Measurements from ENCODE around the gene WNT5B.

The WNT5B gene

GRCh38 chr12:1642513-1642912 is 13.5 kb downstream of the WNT5B start (continued):
- no peak for TF ChIP-seq PATZ1 (CRISPR knock-in tag; IDR thresholded peaks at IDR 0.05; ENCODE audit: borderline replicate concordance)
- no peak for TF ChIP-seq BACH2 (CRISPR knock-in tag; IDR thresholded peaks at IDR 0.05; ENCODE audit: borderline replicate concordance)
- TF ChIP-seq OSR1 (CRISPR knock-in tag; IDR thresholded peaks at IDR 0.05), result no peak
- no peak for TF ChIP-seq ZFP30 (CRISPR knock-in tag; IDR thresholded peaks at IDR 0.05)

DNA sequence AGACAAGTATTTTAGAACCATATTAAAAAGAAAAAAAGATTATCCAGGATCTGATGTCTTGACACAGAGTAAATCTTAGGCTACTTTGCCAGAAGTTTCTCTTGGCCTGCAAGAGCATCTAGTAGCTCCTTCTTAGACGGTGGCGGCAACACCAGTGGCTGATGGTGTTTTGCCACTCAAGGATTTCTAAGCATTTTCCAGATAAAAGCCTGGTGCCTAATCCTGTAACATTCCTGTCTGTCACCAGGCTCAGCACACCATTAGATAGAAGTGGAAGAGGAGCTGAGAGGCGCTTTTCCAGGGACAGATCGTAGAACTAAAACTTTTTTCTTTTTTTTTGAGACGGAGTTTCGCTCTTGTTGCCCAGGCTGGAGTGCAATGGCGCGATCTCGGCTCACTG is 14.0 kb downstream of the WNT5B start:
- ATAC-seq, result no peak
- TF ChIP-seq TOX (CRISPR knock-in tag; IDR thresholded peaks at IDR 0.05; ENCODE audit: borderline replicate concordance) (no peak), ARNTL (CRISPR knock-in tag; IDR thresholded peaks at IDR 0.05; ENCODE audit: borderline replicate concordance, low read depth) (no peak), ZC3H10 (CRISPR knock-in tag; IDR thresholded peaks at IDR 0.05) (no peak), OSR1 (CRISPR knock-in tag; IDR thresholded peaks at IDR 0.05) (no peak), PATZ1 (CRISPR knock-in tag; IDR thresholded peaks at IDR 0.05; ENCODE audit: borderline replicate concordance) (no peak), ZFP30 (CRISPR knock-in tag; IDR thresholded peaks at IDR 0.05) (no peak), CSDC2 (CRISPR knock-in tag; IDR thresholded peaks at IDR 0.05) (no peak)
- TF ChIP-seq, protein P1, sequence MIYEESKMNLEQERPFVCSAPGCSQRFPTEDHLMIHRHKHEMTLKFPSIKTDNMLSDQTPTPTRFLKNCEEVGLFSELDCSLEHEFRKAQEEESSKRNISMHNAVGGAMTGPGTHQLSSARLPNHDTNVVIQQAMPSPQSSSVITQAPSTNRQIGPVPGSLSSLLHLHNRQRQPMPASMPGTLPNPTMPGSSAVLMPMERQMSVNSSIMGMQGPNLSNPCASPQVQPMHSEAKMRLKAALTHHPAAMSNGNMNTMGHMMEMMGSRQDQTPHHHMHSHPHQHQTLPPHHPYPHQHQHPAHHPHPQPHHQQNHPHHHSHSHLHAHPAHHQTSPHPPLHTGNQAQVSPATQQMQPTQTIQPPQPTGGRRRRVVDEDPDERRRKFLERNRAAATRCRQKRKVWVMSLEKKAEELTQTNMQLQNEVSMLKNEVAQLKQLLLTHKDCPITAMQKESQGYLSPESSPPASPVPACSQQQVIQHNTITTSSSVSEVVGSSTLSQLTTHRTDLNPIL (CRISPR knock-in tag; IDR thresholded peaks at IDR 0.05; ENCODE audit: low read depth), result no peak

DNA sequence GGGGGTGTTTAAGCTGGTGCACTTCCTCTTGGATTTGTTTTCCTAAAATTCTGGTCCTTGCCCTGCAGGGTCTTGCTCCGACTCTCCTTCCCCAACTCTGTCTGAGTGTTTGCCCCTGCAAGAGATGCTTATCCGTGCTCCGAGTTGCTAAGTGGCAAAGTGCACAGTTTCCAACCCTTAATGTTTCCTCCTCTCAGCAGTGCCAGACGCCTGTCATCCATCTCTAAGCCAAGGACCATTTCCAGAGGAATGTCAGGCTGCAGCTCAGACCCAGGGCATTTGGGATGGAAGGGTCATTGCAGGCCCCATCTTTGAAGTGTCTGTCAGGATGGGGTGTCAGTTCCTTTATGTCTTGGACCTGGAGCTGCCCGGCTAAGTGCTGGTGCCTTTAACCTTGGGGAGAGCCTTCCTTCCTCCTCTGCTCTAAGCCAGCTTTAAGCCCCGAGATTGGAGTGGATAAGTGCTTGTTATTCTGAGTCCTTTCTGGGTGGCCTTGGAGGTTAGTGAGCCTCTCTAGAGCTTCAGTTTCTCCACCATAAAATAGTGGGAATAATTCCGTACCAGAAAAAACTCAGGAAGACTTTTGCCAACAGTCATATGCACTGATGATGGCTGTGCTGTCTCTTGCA is 15.0 kb downstream of the WNT5B start:
- peak; percentile 28 for ATAC-seq
- TF ChIP-seq TCF4 (CRISPR knock-in tag; IDR thresholded peaks at IDR 0.05; ENCODE audit: borderline replicate concordance), result no peak
- no peak for TF ChIP-seq BACH2 (CRISPR knock-in tag; IDR thresholded peaks at IDR 0.05; ENCODE audit: borderline replicate concordance)
- TF ChIP-seq GLIS3 (CRISPR knock-in tag; IDR thresholded peaks at IDR 0.05), result no peak

DNA sequence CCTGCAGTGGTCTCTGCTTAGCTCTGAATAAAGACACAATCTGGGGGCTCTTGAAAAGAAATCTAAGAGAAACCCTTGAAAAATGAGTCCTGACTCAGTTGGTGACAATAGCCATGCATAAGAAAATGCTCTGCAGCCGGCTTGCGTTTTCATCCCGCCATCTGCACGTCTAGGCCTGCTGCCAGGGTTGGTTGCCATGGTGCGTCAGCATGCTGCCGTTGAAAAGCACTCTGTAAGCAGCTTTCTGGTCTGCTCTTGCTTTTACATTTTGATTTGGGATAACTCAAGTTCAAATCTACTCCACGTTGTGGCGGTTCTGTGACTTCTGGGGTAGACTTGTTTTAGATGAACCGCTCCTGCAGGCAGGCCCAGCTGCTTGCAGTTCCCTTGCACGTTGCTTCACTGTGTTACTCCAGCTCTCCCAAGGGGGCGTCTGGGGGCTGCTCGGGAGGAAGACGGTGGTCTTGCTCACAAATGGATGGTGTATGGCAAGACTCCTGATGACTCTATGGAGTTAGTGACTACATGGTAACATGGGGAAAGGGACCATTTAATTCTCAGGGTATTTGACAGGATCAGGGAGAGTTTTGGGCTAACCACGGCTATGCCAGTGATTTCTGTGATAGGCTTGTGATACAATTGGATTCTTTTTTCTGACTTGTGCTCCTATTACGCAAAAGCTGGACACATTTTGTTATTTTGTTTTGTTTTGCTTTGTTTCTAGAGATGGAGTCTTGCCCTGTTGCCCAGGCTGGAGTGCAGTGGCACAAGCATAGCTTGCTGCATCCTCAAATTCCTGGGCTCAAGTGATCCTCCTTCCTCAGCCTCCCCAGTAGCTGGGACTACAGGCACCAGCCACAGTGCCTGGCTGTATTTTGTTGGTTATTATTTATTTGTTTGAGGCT is 15.8 kb downstream of the WNT5B start:
- ATAC-seq, result peak; percentile 95
- TF ChIP-seq TCF4 (CRISPR knock-in tag; IDR thresholded peaks at IDR 0.05; ENCODE audit: borderline replicate concordance), result peak; percentile 13; the same call in 1 of the 2 replicates
- TF ChIP-seq, protein P1 (CRISPR knock-in tag; IDR thresholded peaks at IDR 0.05; ENCODE audit: low read depth), result no peak

DNA sequence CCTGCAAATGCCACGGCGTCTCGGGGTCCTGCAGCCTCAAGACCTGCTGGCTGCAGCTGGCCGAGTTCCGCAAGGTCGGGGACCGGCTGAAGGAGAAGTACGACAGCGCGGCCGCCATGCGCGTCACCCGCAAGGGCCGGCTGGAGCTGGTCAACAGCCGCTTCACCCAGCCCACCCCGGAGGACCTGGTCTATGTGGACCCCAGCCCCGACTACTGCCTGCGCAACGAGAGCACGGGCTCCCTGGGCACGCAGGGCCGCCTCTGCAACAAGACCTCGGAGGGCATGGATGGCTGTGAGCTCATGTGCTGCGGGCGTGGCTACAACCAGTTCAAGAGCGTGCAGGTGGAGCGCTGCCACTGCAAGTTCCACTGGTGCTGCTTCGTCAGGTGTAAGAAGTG is 16.8 kb downstream of the WNT5B start:
- TF ChIP-seq, protein P2, sequence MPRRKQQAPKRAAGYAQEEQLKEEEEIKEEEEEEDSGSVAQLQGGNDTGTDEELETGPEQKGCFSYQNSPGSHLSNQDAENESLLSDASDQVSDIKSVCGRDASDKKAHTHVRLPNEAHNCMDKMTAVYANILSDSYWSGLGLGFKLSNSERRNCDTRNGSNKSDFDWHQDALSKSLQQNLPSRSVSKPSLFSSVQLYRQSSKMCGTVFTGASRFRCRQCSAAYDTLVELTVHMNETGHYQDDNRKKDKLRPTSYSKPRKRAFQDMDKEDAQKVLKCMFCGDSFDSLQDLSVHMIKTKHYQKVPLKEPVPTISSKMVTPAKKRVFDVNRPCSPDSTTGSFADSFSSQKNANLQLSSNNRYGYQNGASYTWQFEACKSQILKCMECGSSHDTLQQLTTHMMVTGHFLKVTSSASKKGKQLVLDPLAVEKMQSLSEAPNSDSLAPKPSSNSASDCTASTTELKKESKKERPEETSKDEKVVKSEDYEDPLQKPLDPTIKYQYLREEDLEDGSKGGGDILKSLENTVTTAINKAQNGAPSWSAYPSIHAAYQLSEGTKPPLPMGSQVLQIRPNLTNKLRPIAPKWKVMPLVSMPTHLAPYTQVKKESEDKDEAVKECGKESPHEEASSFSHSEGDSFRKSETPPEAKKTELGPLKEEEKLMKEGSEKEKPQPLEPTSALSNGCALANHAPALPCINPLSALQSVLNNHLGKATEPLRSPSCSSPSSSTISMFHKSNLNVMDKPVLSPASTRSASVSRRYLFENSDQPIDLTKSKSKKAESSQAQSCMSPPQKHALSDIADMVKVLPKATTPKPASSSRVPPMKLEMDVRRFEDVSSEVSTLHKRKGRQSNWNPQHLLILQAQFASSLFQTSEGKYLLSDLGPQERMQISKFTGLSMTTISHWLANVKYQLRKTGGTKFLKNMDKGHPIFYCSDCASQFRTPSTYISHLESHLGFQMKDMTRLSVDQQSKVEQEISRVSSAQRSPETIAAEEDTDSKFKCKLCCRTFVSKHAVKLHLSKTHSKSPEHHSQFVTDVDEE (CRISPR knock-in tag; IDR thresholded peaks at IDR 0.05), result no peak
- no peak for TF ChIP-seq ZNF565 (CRISPR knock-in tag; conservative IDR thresholded peaks at IDR 0.05; ENCODE audit: low read depth)
- TF ChIP-seq BACH2 (CRISPR knock-in tag; IDR thresholded peaks at IDR 0.05; ENCODE audit: borderline replicate concordance), result no peak
- no peak for TF ChIP-seq SNAI2 (CRISPR knock-in tag; IDR thresholded peaks at IDR 0.05)
- TF ChIP-seq RARB (CRISPR knock-in tag; IDR thresholded peaks at IDR 0.05), result no peak
- no peak for TF ChIP-seq ZC3H10 (CRISPR knock-in tag; IDR thresholded peaks at IDR 0.05)
- TF ChIP-seq, protein P3, sequence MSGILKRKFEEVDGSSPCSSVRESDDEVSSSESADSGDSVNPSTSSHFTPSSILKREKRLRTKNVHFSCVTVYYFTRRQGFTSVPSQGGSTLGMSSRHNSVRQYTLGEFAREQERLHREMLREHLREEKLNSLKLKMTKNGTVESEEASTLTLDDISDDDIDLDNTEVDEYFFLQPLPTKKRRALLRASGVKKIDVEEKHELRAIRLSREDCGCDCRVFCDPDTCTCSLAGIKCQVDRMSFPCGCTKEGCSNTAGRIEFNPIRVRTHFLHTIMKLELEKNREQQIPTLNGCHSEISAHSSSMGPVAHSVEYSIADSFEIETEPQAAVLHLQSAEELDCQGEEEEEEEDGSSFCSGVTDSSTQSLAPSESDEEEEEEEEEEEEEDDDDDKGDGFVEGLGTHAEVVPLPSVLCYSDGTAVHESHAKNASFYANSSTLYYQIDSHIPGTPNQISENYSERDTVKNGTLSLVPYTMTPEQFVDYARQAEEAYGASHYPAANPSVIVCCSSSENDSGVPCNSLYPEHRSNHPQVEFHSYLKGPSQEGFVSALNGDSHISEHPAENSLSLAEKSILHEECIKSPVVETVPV (CRISPR knock-in tag; IDR thresholded peaks at IDR 0.05), result no peak
- ATAC-seq, result no peak

All from SK-N-SH treated with all-trans-retinoic acid at 6 μM for 48 hours (cell line).